ENCODE measurements around the gene CADM3.
A peak's percentile ranks its signal among the peaks of the same experiment; 100 is the strongest.

CADM3 gene

GRCh38 chr1:159171254-159171687 is at the start of gene CADM3:
TSS of gene CADM3 (plus strand) at chr1:159171615. CDS start at chr1:159171766, 151 bp downstream.
- Mint-ChIP-seq H3K27ac (peak within 1 kb of the TSS; percentile 37), H3K9me3 (no peaks in the 10 kb centered on the region), H3K4me3 (peak within 1 kb of the TSS; percentile 42), H3K4me1 (ENCODE audit: low read depth) (peaks cover 37% of the 10 kb centered on the region), H3K27me3 (peaks cover 68% of the 10 kb centered on the region), H3K36me3 (ENCODE audit: low read depth) (no peaks in the 10 kb centered on the region)
- intact Hi-C loops (cut with micrococcal nuclease), result no loop called here

DNA sequence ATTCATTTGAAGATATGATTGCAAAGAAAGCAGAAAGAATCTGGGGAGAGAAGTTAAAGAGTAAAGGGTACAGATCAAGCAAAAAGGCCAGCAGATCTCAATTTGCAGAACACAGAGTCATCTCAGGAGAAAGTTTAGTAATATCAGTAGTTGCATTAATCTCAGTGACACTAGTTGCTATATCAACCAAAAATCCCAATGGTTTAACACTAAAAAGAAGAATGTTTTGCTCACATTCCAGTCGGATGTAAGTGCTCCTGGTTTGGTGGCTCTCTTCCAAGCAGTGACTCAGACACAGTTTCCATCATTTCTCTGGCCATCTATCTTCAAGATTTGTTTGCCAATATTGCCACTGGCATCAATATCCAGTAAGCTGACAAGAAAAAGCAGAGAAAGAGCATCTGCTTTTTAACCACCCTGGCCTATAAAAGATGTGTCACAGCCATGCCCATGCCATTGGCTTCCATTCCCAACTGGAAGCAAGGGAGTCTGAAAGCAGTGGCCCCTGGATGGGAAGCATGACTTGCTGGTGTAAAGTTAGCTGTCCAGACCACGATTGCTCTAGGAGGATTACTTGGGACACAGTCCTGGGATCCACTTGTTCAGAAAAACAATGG is 49.3 kb upstream of the CADM3 start:
- Mint-ChIP-seq H3K4me1 (ENCODE audit: low read depth) (peaks cover 14% of the 10 kb centered on the region), H3K27me3 (peaks cover 4% of the 10 kb centered on the region), H3K9me3 (no peaks in the 10 kb centered on the region), H3K4me3 (no peak overlapping the region), H3K36me3 (ENCODE audit: low read depth) (no peaks in the 10 kb centered on the region), H3K27ac (no peak overlapping the region)
- intact Hi-C loops (cut with micrococcal nuclease), result no loop called here

GRCh38 chr1:159123587-159123986 is 47.8 kb upstream of the CADM3 start:
- intact Hi-C loops (cut with micrococcal nuclease), result no loop called here
- no peak overlapping the region for H3K4me3 Mint-ChIP-seq

GRCh38 chr1:159132271-159132881 is 39.0 kb upstream of the CADM3 start:
- Mint-ChIP-seq H3K4me3 (no peak overlapping the region), H3K27ac (no peak overlapping the region), H3K4me1 (ENCODE audit: low read depth) (no peaks in the 10 kb centered on the region), H3K36me3 (ENCODE audit: low read depth) (no peaks in the 10 kb centered on the region), H3K9me3 (no peaks in the 10 kb centered on the region), H3K27me3 (no peaks in the 10 kb centered on the region)
- intact Hi-C loops (cut with micrococcal nuclease), result loop anchor here (1.0 to 2.0 kb wide), 2 partner anchors 66 to 79 kb away; no protein-coding TSS in a partner anchor

More at GRCh38 chr1:159123587-159123986, 47.8 kb upstream of the CADM3 start:
- Mint-ChIP-seq H3K27ac (no peak overlapping the region), H3K36me3 (ENCODE audit: low read depth) (no peaks in the 10 kb centered on the region), H3K9me3 (no peaks in the 10 kb centered on the region), H3K27me3 (peaks cover 4% of the 10 kb centered on the region), H3K4me1 (ENCODE audit: low read depth) (peaks cover 14% of the 10 kb centered on the region)

GRCh38 chr1:159140474-159140873 is 30.9 kb upstream of the CADM3 start:
- Mint-ChIP-seq H3K27ac (no peak overlapping the region), H3K9me3 (no peaks in the 10 kb centered on the region)

DNA sequence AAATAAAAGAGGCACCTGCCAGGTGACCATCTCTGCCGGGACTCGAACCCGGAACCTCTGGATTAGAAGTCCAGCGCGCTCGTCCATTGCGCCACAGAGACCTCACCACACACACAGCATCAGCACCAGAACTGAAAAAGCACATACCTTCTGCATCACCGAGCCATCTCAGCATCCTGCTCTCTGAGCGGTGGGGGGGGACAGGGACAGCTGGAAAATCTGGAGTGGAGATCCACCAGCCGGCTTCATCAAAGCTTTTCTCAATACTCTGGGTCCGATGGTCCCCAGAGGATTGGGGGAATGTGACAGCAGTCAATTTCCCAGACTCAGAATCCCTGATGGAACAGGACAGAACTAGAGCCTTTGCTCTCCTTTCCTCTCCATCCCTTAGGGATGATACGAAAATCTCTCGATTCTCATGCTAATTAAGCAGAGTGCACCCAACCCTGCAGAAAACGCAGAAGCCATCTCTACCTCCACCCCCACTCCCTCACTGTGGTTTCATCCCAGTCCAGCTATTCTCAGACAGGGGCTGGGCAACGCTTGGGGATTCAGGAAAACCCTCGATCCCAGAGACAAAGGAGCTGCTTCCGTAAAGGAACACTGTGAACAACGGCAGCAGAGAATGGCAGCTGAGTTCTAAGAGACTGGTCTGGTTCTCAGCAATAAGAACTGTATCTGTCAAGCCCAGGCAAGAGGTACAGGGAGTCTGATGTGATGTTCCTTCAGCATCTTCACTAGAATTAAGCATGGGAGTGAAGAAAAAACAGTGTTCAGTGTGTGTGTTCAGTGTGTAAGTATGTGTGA is 29.6 kb upstream of the CADM3 start:
- H3K36me3 Mint-ChIP-seq (ENCODE audit: low read depth), result no peaks in the 10 kb centered on the region
- no peak overlapping the region for H3K27ac Mint-ChIP-seq
- H3K27me3 Mint-ChIP-seq, result peaks cover 20% of the 10 kb centered on the region
- no peaks in the 10 kb centered on the region for H3K9me3 Mint-ChIP-seq
- H3K4me1 Mint-ChIP-seq (ENCODE audit: low read depth), result no peaks in the 10 kb centered on the region
- intact Hi-C loops (cut with micrococcal nuclease), result no loop called here
- no peak overlapping the region for H3K4me3 Mint-ChIP-seq

More at GRCh38 chr1:159140474-159140873, 30.9 kb upstream of the CADM3 start:
- Mint-ChIP-seq H3K36me3 (ENCODE audit: low read depth) (no peaks in the 10 kb centered on the region), H3K27me3 (peaks cover 15% of the 10 kb centered on the region), H3K4me1 (ENCODE audit: low read depth) (no peaks in the 10 kb centered on the region), H3K4me3 (no peak overlapping the region)
- intact Hi-C loops (cut with micrococcal nuclease), result no loop called here

GRCh38 chr1:159142391-159142663 is 29.1 kb upstream of the CADM3 start:
- Mint-ChIP-seq H3K27ac (no peak overlapping the region), H3K9me3 (no peaks in the 10 kb centered on the region), H3K4me1 (ENCODE audit: low read depth) (no peaks in the 10 kb centered on the region), H3K27me3 (peaks cover 22% of the 10 kb centered on the region), H3K36me3 (ENCODE audit: low read depth) (no peaks in the 10 kb centered on the region), H3K4me3 (no peak overlapping the region)
- intact Hi-C loops (cut with micrococcal nuclease), result no loop called here

GRCh38 chr1:159142726-159143510 is 28.5 kb upstream of the CADM3 start:
- Mint-ChIP-seq H3K9me3 (no peaks in the 10 kb centered on the region), H3K4me3 (no peak overlapping the region), H3K4me1 (ENCODE audit: low read depth) (no peaks in the 10 kb centered on the region), H3K27ac (no peak overlapping the region), H3K27me3 (peaks cover 23% of the 10 kb centered on the region), H3K36me3 (ENCODE audit: low read depth) (no peaks in the 10 kb centered on the region)
- intact Hi-C loops (cut with micrococcal nuclease), result no loop called here

GRCh38 chr1:159144571-159144970 is 26.8 kb upstream of the CADM3 start:
- intact Hi-C loops (cut with micrococcal nuclease), result no loop called here
- Mint-ChIP-seq H3K27me3 (peaks cover 20% of the 10 kb centered on the region), H3K4me3 (no peak overlapping the region), H3K4me1 (ENCODE audit: low read depth) (no peaks in the 10 kb centered on the region), H3K36me3 (ENCODE audit: low read depth) (no peaks in the 10 kb centered on the region), H3K9me3 (no peaks in the 10 kb centered on the region), H3K27ac (no peak overlapping the region)

GRCh38 chr1:159146980-159147379 is 24.4 kb upstream of the CADM3 start:
- peaks cover 9% of the 10 kb centered on the region for H3K4me1 Mint-ChIP-seq (ENCODE audit: low read depth)
- no peaks in the 10 kb centered on the region for H3K36me3 Mint-ChIP-seq (ENCODE audit: low read depth)
- intact Hi-C loops (cut with micrococcal nuclease), result no loop called here
- H3K9me3 Mint-ChIP-seq, result no peaks in the 10 kb centered on the region
- H3K4me3 Mint-ChIP-seq, result no peak overlapping the region
- no peak overlapping the region for H3K27ac Mint-ChIP-seq
- peaks cover 28% of the 10 kb centered on the region for H3K27me3 Mint-ChIP-seq

- Mint-ChIP-seq H3K4me3 (no peak overlapping the region), H3K27me3 (peaks cover 24% of the 10 kb centered on the region), H3K4me1 (ENCODE audit: low read depth) (peaks cover 25% of the 10 kb centered on the region), H3K9me3 (no peaks in the 10 kb centered on the region), H3K36me3 (ENCODE audit: low read depth) (no peaks in the 10 kb centered on the region), H3K27ac (no peak overlapping the region)
- intact Hi-C loops (cut with micrococcal nuclease), result no loop called here
These were observed 19.4 kb upstream of the CADM3 start for GRCh38 chr1:159152031-159152430.

- Mint-ChIP-seq H3K4me1 (ENCODE audit: low read depth) (peaks cover 16% of the 10 kb centered on the region), H3K36me3 (ENCODE audit: low read depth) (no peaks in the 10 kb centered on the region), H3K27me3 (peaks cover 35% of the 10 kb centered on the region), H3K4me3 (no peak overlapping the region), H3K27ac (no peak overlapping the region), H3K9me3 (no peaks in the 10 kb centered on the region)
- intact Hi-C loops (cut with micrococcal nuclease), result loop anchor here (1.0 to 10.0 kb wide), 4 partner anchors 37 to 734 kb away; no protein-coding TSS in a partner anchor
These were observed 10.3 kb upstream of the CADM3 start for GRCh38 chr1:159161001-159161718.

GRCh38 chr1:159161719-159162026 is 9.7 kb upstream of the CADM3 start:
- Mint-ChIP-seq H3K4me3 (no peak overlapping the region), H3K9me3 (no peaks in the 10 kb centered on the region), H3K27ac (no peak overlapping the region), H3K36me3 (ENCODE audit: low read depth) (no peaks in the 10 kb centered on the region), H3K4me1 (ENCODE audit: low read depth) (peaks cover 16% of the 10 kb centered on the region), H3K27me3 (peaks cover 37% of the 10 kb centered on the region)
- intact Hi-C loops (cut with micrococcal nuclease), result loop anchor here (1.0 to 10.0 kb wide), 4 partner anchors 37 to 733 kb away; no protein-coding TSS in a partner anchor
